K562 (cell line): ENCODE measurements around the gene HAUS3. TPM values are rescaled to one million over a fixed set of nuclear protein-coding genes. Genes with fewer than 3 reads are reported as not detected.

Experiments used
- ADNP ChIP-seq: fragments of 200-800 bp; sonication (Bioruptor generic); IDR thresholded peaks from 2 replicates; pipeline ENCODE4 v1.6.1; 2016; ENCODE audit warnings: missing genetic modification characterization, missing compliant biosample characterization
- FOXK1 ChIP-seq: sonication (generic); formaldehyde crosslinking; IDR thresholded peaks from 2 replicates; pipeline ENCODE4 v1.8.0; 2022; ENCODE audit warnings: missing genetic modification reagents, mild to moderate bottlenecking, borderline replicate concordance
- NONO ChIP-seq, 2 experiments: fragments of 200-400 bp in 1 of 2; fragments of 450-650 bp in 1 of 2; formaldehyde crosslinking in 1 of 2; IDR thresholded peaks; 2 replicates each; pipeline ENCODE4 v1.6.1; 2017; ENCODE audit warnings: low read depth in 2 of 2, mild to moderate bottlenecking in 2 of 2, moderate library complexity in 2 of 2, low read length in 1 of 2
- PHB2 ChIP-seq: fragments of 450-650 bp; IDR thresholded peaks from 2 replicates; pipeline ENCODE4 v1.6.1; 2017; ENCODE audit warnings: low read depth
- TGIF2 ChIP-seq: sonication (generic); formaldehyde crosslinking; IDR thresholded peaks from 2 replicates; pipeline ENCODE4 v1.8.1; 2022; ENCODE audit warnings: mild to moderate bottlenecking, missing genetic modification reagents, moderate library complexity
- polyA plus RNA-seq, 8 experiments: library from polyadenylated mRNA; depleted of rRNA in 4 of 8; stranded (reverse) in 5 of 8; unstranded in 3 of 8; fragments of >200 nt; fragmentation: Nextera tagmentation in 2 of 8; fragmentation: Illumina TruSeq in 1 of 8; extraction: Ambion mirVana in 2 of 8; extraction: Trizol in 1 of 8; gene quantifications; 2 replicates each; pipeline versions ENCODE4 v1.2.1 to v1.2.3, GENCODE V29; 2011 to 2014; ENCODE audit warnings: inconsistent platforms in 1 of 8, missing spikeins in 1 of 8
- total RNA-seq, 7 experiments: library from RNA; depleted of rRNA in 6 of 7; stranded (reverse); fragments of >200 nt in 6 of 7; fragmentation: Illumina TruSeq in 2 of 7; extraction: Trizol in 2 of 7; gene quantifications; 2 replicates each; pipeline versions ENCODE4 v1.2.1 to v1.2.3, GENCODE V29; 2011 to 2021; ENCODE audit warnings: low replicate concordance in 1 of 7
- TF ChIP-seq, protein P1 (sequence below): fragments of 150-350 bp; IDR thresholded peaks from 2 replicates; pipeline ENCODE4 v1.6.1; 2014; ENCODE audit warnings: low read depth, mild to moderate bottlenecking, low read length, borderline replicate concordance

The HAUS3 gene
- total and polyA plus RNA-seq, 9 of the 15 experiments (the other 6 are each of a cell fraction or from before 2014, with no cell fraction given) = 8.9 to 25.7 (median 21.5) TPM

DNA sequence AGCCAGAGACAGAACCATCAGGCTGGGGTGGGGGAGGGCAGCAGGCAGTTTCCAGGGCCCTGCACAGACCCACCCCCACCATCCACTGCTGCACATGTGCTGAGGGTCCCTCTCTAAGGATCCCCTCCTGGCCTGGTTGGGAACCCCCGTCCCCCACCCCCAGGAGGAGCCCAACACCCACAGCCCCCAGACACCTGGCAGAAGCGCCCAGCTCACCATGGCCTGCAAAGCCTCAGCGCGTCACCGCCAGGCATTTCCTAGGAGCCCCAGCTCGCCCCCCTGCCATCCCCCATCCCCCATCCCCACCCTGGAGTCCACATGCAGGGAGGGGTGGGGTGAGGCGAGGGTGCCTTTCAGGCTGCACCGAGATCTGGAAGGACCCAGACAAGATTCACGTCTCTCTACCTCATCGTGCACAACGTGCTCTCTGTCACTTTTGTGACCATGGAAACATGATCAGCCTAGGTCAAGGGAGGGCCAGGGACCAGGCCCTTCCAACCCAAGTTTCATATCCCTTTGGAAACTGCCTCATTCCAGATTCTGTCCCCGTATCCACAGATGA lies 10.7 kb upstream of the HAUS3 start (continued):
- TF ChIP-seq, protein P1, sequence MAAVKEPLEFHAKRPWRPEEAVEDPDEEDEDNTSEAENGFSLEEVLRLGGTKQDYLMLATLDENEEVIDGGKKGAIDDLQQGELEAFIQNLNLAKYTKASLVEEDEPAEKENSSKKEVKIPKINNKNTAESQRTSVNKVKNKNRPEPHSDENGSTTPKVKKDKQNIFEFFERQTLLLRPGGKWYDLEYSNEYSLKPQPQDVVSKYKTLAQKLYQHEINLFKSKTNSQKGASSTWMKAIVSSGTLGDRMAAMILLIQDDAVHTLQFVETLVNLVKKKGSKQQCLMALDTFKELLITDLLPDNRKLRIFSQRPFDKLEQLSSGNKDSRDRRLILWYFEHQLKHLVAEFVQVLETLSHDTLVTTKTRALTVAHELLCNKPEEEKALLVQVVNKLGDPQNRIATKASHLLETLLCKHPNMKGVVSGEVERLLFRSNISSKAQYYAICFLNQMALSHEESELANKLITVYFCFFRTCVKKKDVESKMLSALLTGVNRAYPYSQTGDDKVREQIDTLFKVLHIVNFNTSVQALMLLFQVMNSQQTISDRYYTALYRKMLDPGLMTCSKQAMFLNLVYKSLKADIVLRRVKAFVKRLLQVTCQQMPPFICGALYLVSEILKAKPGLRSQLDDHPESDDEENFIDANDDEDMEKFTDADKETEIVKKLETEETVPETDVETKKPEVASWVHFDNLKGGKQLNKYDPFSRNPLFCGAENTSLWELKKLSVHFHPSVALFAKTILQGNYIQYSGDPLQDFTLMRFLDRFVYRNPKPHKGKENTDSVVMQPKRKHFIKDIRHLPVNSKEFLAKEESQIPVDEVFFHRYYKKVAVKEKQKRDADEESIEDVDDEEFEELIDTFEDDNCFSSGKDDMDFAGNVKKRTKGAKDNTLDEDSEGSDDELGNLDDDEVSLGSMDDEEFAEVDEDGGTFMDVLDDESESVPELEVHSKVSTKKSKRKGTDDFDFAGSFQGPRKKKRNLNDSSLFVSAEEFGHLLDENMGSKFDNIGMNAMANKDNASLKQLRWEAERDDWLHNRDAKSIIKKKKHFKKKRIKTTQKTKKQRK = no peak
- no peak for TF ChIP-seq TGIF2
- no peak for TF ChIP-seq FOXK1 (CRISPR knock-in tag)
- TF ChIP-seq NONO (IDR thresholded peaks at IDR 0.05; ENCODE audit: low read depth in 2 of 2, low read length in 1 of 2) = no peak
- TF ChIP-seq ADNP = no peak
- no peak for TF ChIP-seq PHB2
- TF ChIP-seq, all 486 proteins: peak for 0
